ENCODE results near the gene KCNA5. TPM values are rescaled to one million over a fixed set of nuclear protein-coding genes. Genes with fewer than 3 reads are reported as not detected.

Gene KCNA5
- total and polyA plus RNA-seq, 2 of the 4 experiments (the other 2 are of a cell fraction) = not detected

DNA sequence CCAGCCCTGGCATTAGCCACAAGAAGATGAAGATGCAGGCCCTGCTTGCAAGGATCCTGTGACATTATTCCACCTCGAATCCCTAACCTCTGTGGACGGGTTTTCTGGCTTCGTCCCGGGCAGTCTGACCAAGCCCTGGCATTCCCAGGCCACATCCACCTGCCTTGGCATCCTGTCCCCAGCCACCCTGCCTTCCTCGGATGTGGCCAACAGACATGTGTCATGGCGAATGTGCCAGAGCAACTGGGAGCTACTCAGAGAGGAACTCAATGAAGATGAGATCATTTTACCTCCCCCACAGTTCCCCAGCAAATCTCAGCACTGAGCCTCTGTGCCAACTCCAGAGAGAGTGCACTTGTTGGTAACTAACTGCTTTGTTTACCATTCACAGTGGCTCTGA is 33.5 kb upstream of the KCNA5 start (continued):
- TF ChIP-seq CEBPB (IDR thresholded peaks at IDR 0.05; ENCODE audit: low read depth, low read length) (no peak), RFX5 (IDR thresholded peaks at IDR 0.05; ENCODE audit: low read depth, low read length) (no peak), USF2 (IDR thresholded peaks at IDR 0.05; ENCODE audit: low read depth, low read length) (no peak), SMC3 (IDR thresholded peaks at IDR 0.05; ENCODE audit: low read depth, low read length) (no peak), MAFK (IDR thresholded peaks at IDR 0.05; ENCODE audit: low read depth, low read length) (no peak)

GRCh38 chr12:5012337-5012736 is 31.3 kb upstream of the KCNA5 start:
- no peaks in the 10 kb centered on the region for H3K9me3 ChIP-seq (ENCODE audit: control insufficient read depth, insufficient read depth, low read length)
- ChIA-PET CTCF (interaction anchor here (0.9 to 1.4 kb wide), 2 partner anchors 18 to 157 kb away, joined by 3 to 4 read pairs; no protein-coding TSS in a partner anchor), POLR2A (ENCODE audit: unreplicated experiment) (no interaction called here)
- no peak overlapping the region for H2AFZ ChIP-seq (replicated peaks; ENCODE audit: low read length, poor library complexity)
- no TSS peak for BruUV-seq (replicated peaks)
- no peak overlapping the region for H2AK9ac ChIP-seq (replicated peaks; ENCODE audit: low read depth, low read length, poor library complexity)
- in situ Hi-C loops (cut with MboI; ENCODE audit: low sequenced_read_pairs) (loop anchor here (10.0 kb wide), 1 partner anchor 782 kb away; no protein-coding TSS in a partner anchor), dilution Hi-C loops (cut with HindIII; ENCODE audit: low sequenced_read_pairs, unreplicated experiment) (no loop called here), intact Hi-C loops (cut with micrococcal nuclease) (no loop called here)
- no peak for DNase-seq
- H3K9me1 ChIP-seq (ENCODE audit: insufficient read depth, low read length) = no peaks in the 10 kb centered on the region
- H4K5ac ChIP-seq (ENCODE audit: low read depth, low read length) = no peak overlapping the region
- H4K20me1 ChIP-seq (ENCODE audit: insufficient read depth, low read length) = no peaks in the 10 kb centered on the region
- H3K79me1 ChIP-seq (ENCODE audit: low read depth in 1 of 2, low read length in 2 of 2) = no peaks in the 10 kb centered on the region
- H3K27me3 ChIP-seq (ENCODE audit: control insufficient read depth, insufficient read depth, low read length) = peaks cover 48% of the 10 kb centered on the region
- no peak for ATAC-seq (ENCODE audit: low read depth)
- H2AK5ac ChIP-seq (ENCODE audit: low read depth, low read length) = no peak overlapping the region
- no peak overlapping the region for H3K56ac ChIP-seq (ENCODE audit: extremely low read depth, insufficient read depth, low read length)
- no peak overlapping the region for H3K23ac ChIP-seq (ENCODE audit: low read depth, low read length)
- H3K4me1 ChIP-seq (ENCODE audit: control insufficient read depth, insufficient read depth, low read length) = no peaks in the 10 kb centered on the region
- H3K9ac ChIP-seq (ENCODE audit: low read depth, low read length) = no peak overlapping the region
- H3K4ac ChIP-seq (ENCODE audit: low read depth, low read length) = no peak overlapping the region
- no peak overlapping the region for H3K18ac ChIP-seq (ENCODE audit: low read depth, low read length)
- no peak overlapping the region for H3K27ac ChIP-seq (ENCODE audit: insufficient read depth, low read length)
- no peak overlapping the region for H2BK20ac ChIP-seq (ENCODE audit: low read depth, low read length)
- no peak overlapping the region for H2BK15ac ChIP-seq (ENCODE audit: low read depth, low read length)
- H3K14ac ChIP-seq (replicated peaks; ENCODE audit: low read depth, low read length) = no peak overlapping the region
- no peak overlapping the region for H2BK120ac ChIP-seq (ENCODE audit: low read depth, low read length)
- H4K8ac ChIP-seq (ENCODE audit: low read depth in 2 of 2, low read length in 2 of 2) = no peak overlapping the region
- H3K4me2 ChIP-seq (ENCODE audit: low read depth, low read length) = no peak overlapping the region
- H3K4me3 ChIP-seq (ENCODE audit: insufficient read depth, low read depth, low read length) = no peak overlapping the region
- H3K36me3 ChIP-seq (ENCODE audit: control insufficient read depth, insufficient read depth, low read length) = no peaks in the 10 kb centered on the region
- H2BK5ac ChIP-seq (ENCODE audit: low read depth, low read length, poor library complexity, severe bottlenecking) = no peak overlapping the region
- WGBS, 2 experiments (ENCODE audit: extremely low coverage in 2 of 2, insufficient read length in 1 of 2) = 57% methylated on average over 1 of the region's 6 CpGs; no CpG with 5 or more reads in 1 of the 2 experiments
- no peak overlapping the region for H4K91ac ChIP-seq (ENCODE audit: insufficient read depth, low read depth, low read length)
- TF ChIP-seq NFE2L2 (IDR thresholded peaks at IDR 0.05; ENCODE audit: low read depth, low read length) (no peak), CEBPB (IDR thresholded peaks at IDR 0.05; ENCODE audit: low read depth, low read length) (no peak), MAZ (IDR thresholded peaks at IDR 0.05; ENCODE audit: borderline replicate concordance, low read depth, low read length) (no peak), SMC3 (IDR thresholded peaks at IDR 0.05; ENCODE audit: low read depth, low read length) (no peak), RFX5 (IDR thresholded peaks at IDR 0.05; ENCODE audit: low read depth, low read length) (no peak), POLR2A (IDR thresholded peaks at IDR 0.05; ENCODE audit: low read depth, low read length) (no peak), RAD21 (IDR thresholded peaks at IDR 0.05; ENCODE audit: low read length) (no peak), CTCF (conservative IDR thresholded peaks at IDR 0.05; ENCODE audit: low read depth, low read length) (no peak), USF2 (IDR thresholded peaks at IDR 0.05; ENCODE audit: low read depth, low read length) (no peak), FOS (IDR thresholded peaks at IDR 0.05; ENCODE audit: low read depth, low read length) (no peak), MXI1 (IDR thresholded peaks at IDR 0.05; ENCODE audit: borderline replicate concordance, low read depth, low read length) (no peak), BHLHE40 (IDR thresholded peaks at IDR 0.05; ENCODE audit: low read depth, low read length) (no peak), RCOR1 (IDR thresholded peaks at IDR 0.05; ENCODE audit: insufficient replicate concordance, low read length) (no peak)
